HG03342 (cell line): ENCODE data around the gene ZNF71.

Source experiments
- ATAC-seq: cut with Tn5 transposase; IDR thresholded peaks from one replicate; pipeline ENCODE4 v1.9.1; 2021; ENCODE audit warnings: mild to moderate bottlenecking, moderate library complexity; ENCODE audit not compliant: unreplicated experiment

The ZNF71 gene

DNA sequence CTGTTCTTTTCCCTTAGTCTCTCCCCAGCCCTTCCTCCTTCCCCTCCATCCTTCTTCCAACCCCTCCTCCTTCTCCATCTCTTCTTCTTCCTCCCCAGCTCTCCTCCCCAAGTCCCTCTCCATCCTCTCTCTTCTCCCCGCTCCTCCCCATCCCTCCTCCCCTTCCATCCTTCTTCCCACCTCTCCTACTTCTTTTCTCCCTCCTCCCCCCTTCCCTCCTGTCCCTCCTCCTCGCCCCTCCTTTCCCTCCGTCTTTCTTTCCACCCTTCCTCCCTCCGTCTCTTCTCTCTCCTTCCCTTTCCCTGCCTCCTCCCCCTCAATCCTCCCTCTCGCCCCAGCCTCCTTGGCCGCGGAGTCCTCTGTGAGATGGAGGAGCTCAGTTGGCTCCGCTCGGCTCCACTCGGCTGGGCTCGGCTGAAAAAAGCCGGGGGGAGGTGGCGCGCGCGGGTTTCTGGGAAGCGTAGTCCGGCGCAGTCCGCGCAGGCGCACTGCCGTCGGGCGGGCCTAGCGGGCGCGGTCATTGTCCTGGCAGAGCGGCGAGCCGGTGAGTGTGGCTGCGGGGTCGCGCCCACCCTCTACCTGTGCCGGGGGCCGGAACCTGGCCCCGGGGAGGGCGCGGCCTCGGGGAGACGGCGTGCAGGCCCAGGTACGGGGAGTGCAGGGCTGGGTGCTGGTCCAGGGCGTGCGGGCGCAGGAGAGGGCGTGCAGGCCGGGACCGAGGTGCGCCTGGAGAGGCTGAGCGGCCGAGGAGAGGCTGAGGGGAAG lies at the start of gene ZNF71:
Gene ZNF71 (plus strand): TSS at position 520 of the 765 bp plus-strand sequence. CDS start 6,257 bp downstream, outside the sequence.
- peak; percentile 94 for ATAC-seq

DNA sequence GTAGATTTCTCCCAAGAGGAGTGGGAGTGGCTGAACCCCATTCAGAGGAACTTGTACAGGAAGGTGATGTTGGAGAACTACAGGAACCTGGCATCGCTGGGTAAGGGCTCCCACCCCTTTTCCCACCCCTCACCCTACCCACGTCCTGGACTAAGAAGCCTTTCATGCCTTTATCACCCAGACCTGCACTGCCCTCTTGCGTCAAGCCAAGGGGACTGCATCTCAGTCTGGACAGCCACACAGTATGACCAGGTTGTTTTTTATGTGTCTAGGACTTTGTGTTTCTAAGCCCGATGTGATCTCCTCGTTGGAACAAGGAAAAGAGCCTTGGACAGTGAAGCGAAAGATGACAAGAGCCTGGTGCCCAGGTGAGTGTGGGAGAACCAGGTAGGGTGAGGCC lies 47.6 kb upstream of the ZNF71 start:
- no peak for ATAC-seq

DNA sequence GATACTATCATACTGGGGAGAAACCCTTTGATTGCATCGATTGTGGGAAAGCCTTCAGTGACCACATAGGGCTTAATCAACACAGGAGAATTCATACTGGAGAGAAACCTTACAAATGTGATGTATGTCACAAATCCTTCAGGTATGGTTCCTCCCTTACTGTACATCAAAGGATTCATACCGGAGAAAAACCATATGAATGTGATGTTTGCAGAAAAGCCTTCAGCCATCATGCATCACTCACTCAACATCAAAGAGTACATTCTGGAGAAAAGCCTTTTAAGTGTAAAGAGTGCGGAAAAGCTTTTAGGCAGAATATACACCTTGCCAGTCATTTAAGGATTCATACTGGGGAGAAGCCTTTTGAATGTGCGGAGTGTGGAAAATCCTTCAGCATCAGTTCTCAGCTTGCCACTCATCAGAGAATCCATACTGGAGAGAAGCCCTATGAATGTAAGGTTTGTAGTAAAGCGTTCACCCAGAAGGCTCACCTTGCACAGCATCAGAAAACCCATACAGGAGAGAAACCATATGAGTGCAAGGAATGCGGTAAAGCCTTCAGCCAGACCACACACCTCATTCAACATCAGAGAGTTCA lies 40.7 kb upstream of the ZNF71 start:
- ATAC-seq, result no peak

DNA sequence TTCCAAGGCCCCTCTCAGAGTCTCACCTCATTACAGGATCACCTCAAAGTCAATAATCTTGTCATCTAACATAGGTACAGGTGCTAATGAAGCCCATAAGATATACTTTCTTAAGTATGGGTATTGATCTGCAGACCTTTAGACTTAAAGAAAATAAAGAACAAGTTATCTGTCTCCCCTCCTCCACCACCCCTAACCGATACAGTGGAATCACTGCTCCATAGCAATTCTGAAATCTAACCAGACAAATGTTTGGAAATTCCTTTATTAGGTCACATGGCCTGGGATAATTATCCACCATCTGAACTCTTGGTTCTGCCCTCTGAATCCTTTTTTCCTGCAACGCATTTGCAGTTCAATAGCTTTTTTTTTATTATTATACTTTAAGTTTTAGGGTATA lies 32.3 kb upstream of the ZNF71 start:
- ATAC-seq, result no peak

DNA sequence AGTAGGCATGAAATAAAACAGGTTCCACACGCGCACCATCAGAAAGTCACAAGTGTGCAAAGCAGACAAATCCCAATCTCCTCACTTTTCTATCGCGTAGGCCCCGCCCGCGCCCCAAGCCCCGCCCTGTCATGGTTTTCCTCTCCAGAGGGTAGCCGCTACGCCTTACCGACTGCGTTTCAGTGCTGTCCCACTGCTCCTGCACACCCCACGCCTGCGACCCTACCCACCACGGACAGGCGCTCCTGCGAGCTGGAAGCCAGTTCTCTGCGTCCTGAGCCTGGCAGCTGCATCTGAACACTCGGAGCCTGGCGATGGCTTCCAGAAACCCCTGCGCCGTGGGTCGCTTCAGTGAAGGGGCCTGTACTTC lies 28.2 kb upstream of the ZNF71 start:
- ATAC-seq, result peak; percentile 30

DNA sequence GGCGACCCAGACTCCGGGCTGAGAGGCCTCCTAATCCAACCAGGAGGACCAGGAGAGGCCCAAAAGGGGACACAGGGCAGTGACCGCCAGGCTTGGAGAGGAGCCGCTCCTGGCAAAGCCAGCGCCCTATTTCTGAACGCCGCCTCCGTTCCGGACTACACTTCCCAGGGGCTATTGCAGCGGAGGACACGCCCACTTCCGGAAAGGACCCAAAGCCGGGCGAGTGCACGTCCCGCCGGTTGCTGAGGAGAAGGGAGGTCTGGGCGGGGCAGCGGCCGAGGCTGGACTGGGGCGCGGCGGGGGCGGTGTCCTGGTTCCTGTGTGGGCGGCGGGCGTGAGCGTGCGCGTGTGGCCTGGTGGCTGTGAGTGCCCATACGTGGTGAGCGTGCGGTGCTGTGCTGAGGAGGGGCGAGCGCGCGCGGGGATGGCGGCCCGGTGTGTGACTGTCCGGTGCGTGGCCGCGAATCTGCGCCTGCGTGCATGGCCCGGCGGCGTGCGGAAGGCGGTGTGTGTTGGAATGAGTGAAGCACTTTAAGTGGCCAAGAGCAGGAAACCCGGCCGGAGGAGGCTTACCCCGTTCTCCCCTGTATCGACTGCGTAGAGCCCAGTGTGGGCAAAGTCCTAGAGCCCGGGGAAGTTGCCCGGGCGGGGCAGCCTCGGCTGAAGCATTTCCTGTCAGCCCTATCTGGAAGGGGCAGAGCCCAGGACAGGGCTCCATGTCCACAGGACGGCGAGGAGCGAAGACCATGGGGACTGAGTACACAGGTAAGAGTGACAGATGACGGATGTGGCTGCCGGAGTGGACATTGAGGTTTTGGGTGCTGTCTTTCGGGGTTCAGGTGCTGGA lies 27.6 kb upstream of the ZNF71 start, which contains the start of gene ZNF470:
Gene ZNF470 (plus strand): TSS at position 195 of the 847 bp plus-strand sequence. CDS start 2,844 bp downstream, outside the sequence.
- ATAC-seq, result peak; percentile 97

GRCh38 chr19:56572589-56572988 lies 22.5 kb upstream of the ZNF71 start:
- no peak for ATAC-seq

DNA sequence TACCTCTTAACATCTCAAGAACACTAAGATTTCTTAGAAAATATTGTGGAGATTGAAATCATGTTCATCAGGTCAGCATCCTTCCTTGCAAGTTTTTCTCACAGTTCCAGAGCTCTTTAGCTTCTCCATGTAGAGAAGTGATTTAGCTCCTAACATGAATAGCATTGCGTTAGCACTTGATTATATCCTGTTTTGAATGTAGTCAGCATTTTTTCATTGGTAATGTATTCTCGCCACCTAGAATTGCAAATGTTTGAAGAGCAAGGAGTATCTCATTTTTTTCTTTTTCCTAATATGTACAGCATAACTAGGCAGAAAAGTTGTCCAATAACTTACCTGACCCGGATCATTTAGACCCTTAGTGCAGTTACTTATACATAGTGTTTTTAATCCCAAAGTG lies 21.2 kb upstream of the ZNF71 start:
- no peak for ATAC-seq

GRCh38 chr19:56577719-56578602 lies 17.1 kb upstream of the ZNF71 start:
- ATAC-seq, result no peak

DNA sequence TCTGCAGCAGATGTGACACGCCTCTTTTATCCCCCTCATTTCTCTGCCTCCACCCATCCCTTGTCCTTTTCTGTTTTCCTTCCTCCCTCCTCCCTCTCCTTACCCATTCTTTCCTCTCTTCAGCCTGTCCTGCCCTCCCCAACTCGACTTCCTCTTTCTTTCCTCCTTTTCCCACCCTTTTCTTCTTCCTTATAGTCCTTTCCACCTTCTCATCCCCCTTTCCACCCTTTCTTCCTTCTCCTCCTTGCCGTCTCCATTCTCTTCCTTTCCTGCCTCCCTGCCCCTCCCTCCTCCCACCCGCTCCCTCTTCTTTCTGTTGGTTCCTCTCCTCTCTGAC lies 688 bp upstream of the ZNF71 start:
- no peak for ATAC-seq

- ATAC-seq, result peak; percentile 14
Measured at GRCh38 chr19:56595548-56595899, 422 bp downstream of the ZNF71 start.

GRCh38 chr19:56596676-56597075 lies 1.6 kb downstream of the ZNF71 start:
- no peak for ATAC-seq

GRCh38 chr19:56597696-56598095 lies 2.6 kb downstream of the ZNF71 start:
- ATAC-seq, result no peak

DNA sequence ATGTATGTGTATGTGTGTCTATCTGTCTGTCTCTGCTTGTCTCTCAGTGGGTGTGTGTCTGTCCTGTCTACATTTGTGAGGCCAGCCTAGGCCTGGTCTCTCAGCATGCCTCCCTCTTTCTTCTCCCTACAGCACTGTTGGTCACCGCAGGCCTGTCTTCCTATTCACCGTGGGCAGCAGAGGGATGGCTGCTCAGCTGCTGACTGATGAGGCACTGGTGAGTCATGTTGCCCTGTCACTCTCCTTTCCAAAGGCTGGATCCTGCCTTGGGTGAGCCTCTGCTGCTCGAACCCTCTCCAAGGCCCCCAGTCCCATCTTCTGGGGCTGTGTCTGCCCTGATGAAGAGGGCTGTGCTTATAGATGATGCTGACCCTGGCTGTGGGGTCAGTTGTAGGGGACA lies 6.3 kb downstream of the ZNF71 start:
- ATAC-seq, result no peak

- no peak for ATAC-seq
Measured at GRCh38 chr19:56603829-56604228, 8.7 kb downstream of the ZNF71 start.

DNA sequence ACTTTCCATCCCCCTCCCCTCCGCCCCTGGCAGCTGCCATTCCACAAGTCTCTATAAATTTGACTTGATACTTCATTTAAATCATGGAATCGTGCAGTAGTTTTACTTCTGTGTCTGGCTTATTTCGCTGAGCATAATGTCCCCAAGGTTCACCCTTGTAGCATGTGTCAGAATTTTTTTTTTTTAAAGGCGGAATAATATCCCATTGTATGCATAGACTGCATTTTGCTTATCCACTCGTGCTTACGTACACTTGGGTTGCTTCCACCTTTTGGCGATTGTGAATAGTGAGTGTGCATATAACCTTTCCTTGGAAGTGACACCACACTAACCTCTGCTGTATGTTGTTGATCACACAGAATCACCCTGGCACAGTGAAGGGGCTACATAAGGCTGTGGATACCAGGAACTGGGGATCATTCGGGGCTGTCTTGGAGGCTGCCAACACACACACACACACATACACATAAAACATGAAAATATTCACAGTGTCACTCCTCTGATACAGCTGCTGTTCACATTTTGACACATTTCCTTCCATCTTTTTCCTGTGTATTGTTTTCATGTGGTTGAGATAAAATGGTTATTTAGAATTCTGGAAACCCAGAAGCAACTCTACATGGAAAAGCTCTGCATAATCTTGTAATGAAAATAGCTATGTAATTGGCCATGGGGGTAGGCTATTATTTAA lies 13.3 kb downstream of the ZNF71 start:
- no peak for ATAC-seq

GRCh38 chr19:56611288-56611687 lies 16.2 kb downstream of the ZNF71 start:
- no peak for ATAC-seq

DNA sequence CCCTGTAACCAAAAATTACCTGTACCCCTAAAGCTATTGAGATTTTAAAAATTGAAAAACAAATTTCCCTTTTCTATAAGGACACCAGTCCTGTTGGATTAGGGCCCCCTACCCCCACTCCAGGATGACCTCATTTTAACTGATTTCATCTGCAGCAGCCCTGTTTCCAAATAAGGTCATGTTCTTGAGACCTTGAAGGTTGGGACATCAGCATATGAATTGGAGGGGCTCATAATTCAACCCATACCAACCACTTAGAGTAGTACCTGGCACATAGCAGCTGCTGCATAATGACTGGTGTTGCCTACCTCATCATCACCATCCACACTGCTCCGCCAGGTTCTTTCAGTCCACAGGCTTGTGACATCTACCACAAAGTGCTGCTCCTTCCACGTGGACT lies 17.6 kb downstream of the ZNF71 start:
- no peak for ATAC-seq

DNA sequence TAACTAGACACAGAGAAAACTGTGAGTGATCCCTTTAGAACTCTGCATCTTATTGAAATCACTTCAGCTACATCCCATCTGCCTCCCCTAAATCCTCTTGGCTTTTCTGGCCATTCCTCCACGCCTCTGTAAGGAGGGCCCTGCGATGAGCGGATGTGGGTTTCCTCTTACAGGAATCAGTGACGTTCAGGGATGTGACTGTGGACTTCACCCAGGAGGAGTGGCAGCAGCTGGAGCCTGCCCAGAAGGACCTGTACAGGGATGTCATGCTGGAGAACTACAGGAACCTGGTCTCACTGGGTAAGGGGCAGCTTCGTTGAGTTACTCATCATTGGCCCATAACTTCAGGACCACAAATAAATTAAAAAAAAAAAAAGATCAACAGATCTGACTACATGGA lies 18.5 kb downstream of the ZNF71 start:
- no peak for ATAC-seq

DNA sequence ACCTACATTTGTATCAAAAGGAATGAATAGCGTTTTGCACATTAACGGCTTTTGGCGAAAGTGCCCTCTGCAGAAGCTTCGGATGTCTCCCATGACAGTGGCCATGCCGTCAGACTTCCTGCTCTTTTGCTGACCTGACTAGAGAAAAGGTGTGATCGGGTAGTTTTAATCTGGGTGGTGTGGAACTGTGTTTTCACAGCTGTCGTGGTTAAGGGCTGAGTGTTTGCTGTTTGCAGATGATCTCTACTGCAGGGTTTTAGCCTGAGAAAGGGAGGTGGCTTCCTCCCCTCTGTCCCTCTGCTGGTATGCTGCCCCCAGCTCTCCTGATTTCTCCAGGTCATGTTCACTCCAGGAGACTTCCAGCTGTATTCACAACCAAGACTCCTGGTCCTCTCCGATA lies 22.4 kb downstream of the ZNF71 start:
- no peak for ATAC-seq
